ENCODE results near the gene TCHHL1.

DNA sequence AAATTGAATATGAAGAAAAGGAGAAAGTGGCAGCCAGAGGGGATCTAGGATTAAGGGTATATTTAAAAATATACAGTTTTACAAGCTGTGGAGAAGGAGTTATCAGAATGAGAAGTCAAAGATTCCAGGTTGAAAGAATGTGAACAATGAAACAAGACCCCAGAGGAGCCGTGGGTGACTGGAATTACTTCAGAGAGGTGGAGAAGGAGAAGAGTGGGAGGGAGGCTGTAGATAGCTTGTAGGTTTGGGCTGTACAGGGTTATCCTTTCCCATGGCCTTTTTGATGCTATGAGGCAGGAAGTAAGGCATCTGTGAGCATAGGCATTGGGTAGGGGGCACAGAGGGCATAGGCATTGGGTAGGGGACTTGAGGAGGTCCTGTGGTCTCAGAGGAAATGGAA, 46.8 kb downstream of the TCHHL1 start:
- TF ChIP-seq, protein P1, sequence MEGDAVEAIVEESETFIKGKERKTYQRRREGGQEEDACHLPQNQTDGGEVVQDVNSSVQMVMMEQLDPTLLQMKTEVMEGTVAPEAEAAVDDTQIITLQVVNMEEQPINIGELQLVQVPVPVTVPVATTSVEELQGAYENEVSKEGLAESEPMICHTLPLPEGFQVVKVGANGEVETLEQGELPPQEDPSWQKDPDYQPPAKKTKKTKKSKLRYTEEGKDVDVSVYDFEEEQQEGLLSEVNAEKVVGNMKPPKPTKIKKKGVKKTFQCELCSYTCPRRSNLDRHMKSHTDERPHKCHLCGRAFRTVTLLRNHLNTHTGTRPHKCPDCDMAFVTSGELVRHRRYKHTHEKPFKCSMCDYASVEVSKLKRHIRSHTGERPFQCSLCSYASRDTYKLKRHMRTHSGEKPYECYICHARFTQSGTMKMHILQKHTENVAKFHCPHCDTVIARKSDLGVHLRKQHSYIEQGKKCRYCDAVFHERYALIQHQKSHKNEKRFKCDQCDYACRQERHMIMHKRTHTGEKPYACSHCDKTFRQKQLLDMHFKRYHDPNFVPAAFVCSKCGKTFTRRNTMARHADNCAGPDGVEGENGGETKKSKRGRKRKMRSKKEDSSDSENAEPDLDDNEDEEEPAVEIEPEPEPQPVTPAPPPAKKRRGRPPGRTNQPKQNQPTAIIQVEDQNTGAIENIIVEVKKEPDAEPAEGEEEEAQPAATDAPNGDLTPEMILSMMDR (IDR thresholded peaks at IDR 0.05; ENCODE audit: low read depth, low read length): no peak
- no peak for TF ChIP-seq EZH2phosphoT487 (IDR thresholded peaks at IDR 0.05; ENCODE audit: low read depth)
